WTC11 (cell line): ENCODE data around the gene CRAT. TPM values are rescaled to one million over a fixed set of nuclear protein-coding genes. Genes with fewer than 3 reads are reported as not detected.

ENCODE experiments used
- ATAC-seq: fragments of 200-7000 bp; cut with Tn5 transposase; 2 replicates; pipeline ENCODE4 v1.10.0; 2021; ENCODE audit warnings: mild to moderate bottlenecking, moderate library complexity
- CTCF ChIA-PET: fragments of 300-600 bp; sonication (Branson Sonifier 250); formaldehyde crosslinking; loops from one replicate; lab custom pipeline; 2021; ENCODE audit warnings: antibody characterized with exemption; lab: Charles Lee
- POLR2A ChIA-PET: fragments of 350-600 bp; sonication (Branson Sonifier 250); formaldehyde crosslinking; loops from one replicate; lab custom pipeline; 2021; ENCODE audit warnings: antibody characterized with exemption; lab: Charles Lee
- DNase-seq: peaks from one replicate; pipeline ENCODE4 v3.0.0; 2021; ENCODE audit warnings: low spot score
- H3K27ac Mint-ChIP-seq: 2 replicates; pipeline ENCODE4 v1.8.0; 2021; ENCODE audit warnings: mixed read lengths
- H3K27me3 Mint-ChIP-seq: 2 replicates; pipeline ENCODE4 v1.8.0; 2021; ENCODE audit warnings: low read depth, mild to moderate bottlenecking, moderate library complexity, mixed read lengths
- H3K36me3 Mint-ChIP-seq: 2 replicates; pipeline ENCODE4 v1.8.0; 2021; ENCODE audit warnings: mixed read lengths
- H3K4me1 Mint-ChIP-seq: 2 replicates; pipeline ENCODE4 v1.8.0; 2022; ENCODE audit warnings: mixed read lengths
- H3K4me3 Mint-ChIP-seq: 2 replicates; pipeline ENCODE4 v1.8.0; 2021; ENCODE audit warnings: mild to moderate bottlenecking, moderate library complexity, mixed read lengths
- H3K9me3 Mint-ChIP-seq: 2 replicates; pipeline ENCODE4 v1.8.0; 2021; ENCODE audit warnings: mixed read lengths
- FOXK1 ChIP-seq: sonication (generic); formaldehyde crosslinking; IDR thresholded peaks from 2 replicates; pipeline ENCODE4 v1.8.0; 2022; ENCODE audit warnings: mild to moderate bottlenecking, moderate library complexity, missing genetic modification reagents
- FOXP1 ChIP-seq: sonication (generic); formaldehyde crosslinking; IDR thresholded peaks from 2 replicates; pipeline ENCODE4 v1.8.0; 2022; ENCODE audit warnings: missing genetic modification reagents, mild to moderate bottlenecking, moderate library complexity, borderline replicate concordance
- SP1 ChIP-seq: sonication (generic); formaldehyde crosslinking; conservative IDR thresholded peaks from 2 replicates; pipeline ENCODE4 v1.8.1; 2022; ENCODE audit warnings: missing genetic modification reagents
- ZNF219 ChIP-seq: sonication (generic); formaldehyde crosslinking; IDR thresholded peaks from 2 replicates; pipeline ENCODE4 v1.8.0; 2023; ENCODE audit warnings: missing genetic modification reagents, mild to moderate bottlenecking, borderline replicate concordance
- ZNF423 ChIP-seq: fragments of 250-450 bp; sonication (Bioruptor Pico); IDR thresholded peaks from 2 replicates; pipeline ENCODE4 v2.1.2; 2022; ENCODE audit warnings: mild to moderate bottlenecking, moderate library complexity
- total RNA-seq: library from RNA; stranded (reverse); gene quantifications from 3 replicates; pipeline ENCODE4 v1.2.3, GENCODE V29; 2021
- TF ChIP-seq, protein P1 (sequence below): sonication (generic); formaldehyde crosslinking; IDR thresholded peaks from 2 replicates; pipeline ENCODE4 v1.8.1; 2023; ENCODE audit warnings: mild to moderate bottlenecking, missing genetic modification reagents
- TF ChIP-seq, protein P2 (sequence below): fragments of 200-600 bp; IDR thresholded peaks from 2 replicates; pipeline ENCODE4 v1.8.0; 2022; ENCODE audit warnings: antibody characterized with exemption
- TF ChIP-seq, protein P3 (sequence below): fragments of 250-450 bp; sonication (Bioruptor Pico); IDR thresholded peaks from 2 replicates; pipeline ENCODE4 v1.9.0; 2021; ENCODE audit warnings: moderate library complexity, mild to moderate bottlenecking, inconsistent platforms, borderline replicate concordance
- TF ChIP-seq, protein P4 (sequence below): sonication (generic); formaldehyde crosslinking; conservative IDR thresholded peaks from 2 replicates; pipeline ENCODE4 v1.8.1; 2022; ENCODE audit warnings: mild to moderate bottlenecking, missing genetic modification reagents
- TF ChIP-seq, protein P5 (sequence below): fragments of 250-450 bp; sonication (Bioruptor Pico); IDR thresholded peaks from 2 replicates; pipeline ENCODE4 v1.8.0; 2021; ENCODE audit warnings: mild to moderate bottlenecking
- TF ChIP-seq, protein P6 (sequence below): fragments of 250-450 bp; sonication (Bioruptor Pico); IDR thresholded peaks from 2 replicates; pipeline ENCODE4 v1.9.0; 2021; ENCODE audit warnings: mild to moderate bottlenecking
- TF ChIP-seq, protein P7 (sequence below): sonication (generic); formaldehyde crosslinking; IDR thresholded peaks from 2 replicates; pipeline ENCODE4 v1.8.1; 2023; ENCODE audit warnings: mild to moderate bottlenecking, missing genetic modification reagents

Gene CRAT
- total RNA-seq, 1 experiment from 2014 or later: 17.2 TPM

DNA sequence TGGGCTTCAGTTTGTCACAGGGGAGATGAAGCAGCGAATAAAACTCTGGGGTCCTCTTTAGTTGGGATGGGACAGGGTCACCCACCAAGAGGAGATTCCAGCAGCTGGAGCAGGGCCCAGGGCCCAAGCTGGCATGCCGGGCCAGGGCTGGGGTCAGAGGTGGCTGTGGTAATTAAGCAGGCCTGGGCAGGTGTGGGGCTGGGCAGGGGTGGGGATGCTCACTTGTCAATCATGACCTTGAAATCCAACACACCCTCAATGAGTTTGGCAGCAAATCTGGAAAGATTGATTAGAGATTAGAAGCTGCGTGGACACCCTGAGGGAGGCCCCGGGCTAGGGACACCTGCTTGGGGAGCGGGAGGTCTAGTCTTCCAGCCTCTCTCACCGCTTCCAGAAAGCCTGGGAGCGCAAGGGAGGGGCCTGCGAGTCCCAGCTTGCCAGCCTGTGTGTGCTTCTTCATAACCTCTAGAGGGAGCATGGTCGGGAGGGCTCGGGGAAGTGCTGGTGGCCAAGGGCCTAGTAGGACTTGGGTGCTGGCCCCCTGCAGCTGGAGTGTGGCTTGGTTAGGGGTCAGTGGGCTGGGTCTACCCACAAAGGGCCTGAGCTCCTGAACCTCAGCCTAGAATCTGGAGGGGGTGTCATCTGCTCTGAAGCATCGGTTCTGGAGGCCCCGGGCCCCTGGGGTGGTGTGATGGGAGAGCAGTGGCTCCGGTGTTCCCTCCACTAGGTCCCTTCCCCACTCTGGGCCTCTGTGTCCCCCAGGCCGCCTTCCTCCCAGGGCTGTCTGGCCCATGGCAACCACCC is 7.6 kb downstream of the CRAT start:
- CTCF ChIA-PET: interaction anchor here (0.6 to 2.1 kb wide), 15 partner anchors 8 to 233 kb away, joined by 3 to 18 read pairs (median 4); partner anchors contain the start of genes DOLPP1, PTPA and SH3GLB2
- Mint-ChIP-seq H3K36me3 (no peaks in the 10 kb centered on the region), H3K4me1 (peaks cover 6% of the 10 kb centered on the region), H3K27me3 (peaks cover 15% of the 10 kb centered on the region), H3K27ac (no peak overlapping the region)
- peak; percentile 89 for ATAC-seq
- TF ChIP-seq FOXP1 (CRISPR knock-in tag): 0 out of 2 replicates have a peak, but pooled peaks have one; percentile 31
- 0 out of 2 replicates have a peak, but pooled peaks have one; percentile 9 for TF ChIP-seq SP1 (CRISPR knock-in tag)
- TF ChIP-seq, protein P1, sequence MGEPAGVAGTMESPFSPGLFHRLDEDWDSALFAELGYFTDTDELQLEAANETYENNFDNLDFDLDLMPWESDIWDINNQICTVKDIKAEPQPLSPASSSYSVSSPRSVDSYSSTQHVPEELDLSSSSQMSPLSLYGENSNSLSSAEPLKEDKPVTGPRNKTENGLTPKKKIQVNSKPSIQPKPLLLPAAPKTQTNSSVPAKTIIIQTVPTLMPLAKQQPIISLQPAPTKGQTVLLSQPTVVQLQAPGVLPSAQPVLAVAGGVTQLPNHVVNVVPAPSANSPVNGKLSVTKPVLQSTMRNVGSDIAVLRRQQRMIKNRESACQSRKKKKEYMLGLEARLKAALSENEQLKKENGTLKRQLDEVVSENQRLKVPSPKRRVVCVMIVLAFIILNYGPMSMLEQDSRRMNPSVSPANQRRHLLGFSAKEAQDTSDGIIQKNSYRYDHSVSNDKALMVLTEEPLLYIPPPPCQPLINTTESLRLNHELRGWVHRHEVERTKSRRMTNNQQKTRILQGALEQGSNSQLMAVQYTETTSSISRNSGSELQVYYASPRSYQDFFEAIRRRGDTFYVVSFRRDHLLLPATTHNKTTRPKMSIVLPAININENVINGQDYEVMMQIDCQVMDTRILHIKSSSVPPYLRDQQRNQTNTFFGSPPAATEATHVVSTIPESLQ: no peak
- TF ChIP-seq ZNF423 (CRISPR knock-in tag): peak; percentile 36; the same call in 1 of the 2 replicates
- TF ChIP-seq, protein P2, sequence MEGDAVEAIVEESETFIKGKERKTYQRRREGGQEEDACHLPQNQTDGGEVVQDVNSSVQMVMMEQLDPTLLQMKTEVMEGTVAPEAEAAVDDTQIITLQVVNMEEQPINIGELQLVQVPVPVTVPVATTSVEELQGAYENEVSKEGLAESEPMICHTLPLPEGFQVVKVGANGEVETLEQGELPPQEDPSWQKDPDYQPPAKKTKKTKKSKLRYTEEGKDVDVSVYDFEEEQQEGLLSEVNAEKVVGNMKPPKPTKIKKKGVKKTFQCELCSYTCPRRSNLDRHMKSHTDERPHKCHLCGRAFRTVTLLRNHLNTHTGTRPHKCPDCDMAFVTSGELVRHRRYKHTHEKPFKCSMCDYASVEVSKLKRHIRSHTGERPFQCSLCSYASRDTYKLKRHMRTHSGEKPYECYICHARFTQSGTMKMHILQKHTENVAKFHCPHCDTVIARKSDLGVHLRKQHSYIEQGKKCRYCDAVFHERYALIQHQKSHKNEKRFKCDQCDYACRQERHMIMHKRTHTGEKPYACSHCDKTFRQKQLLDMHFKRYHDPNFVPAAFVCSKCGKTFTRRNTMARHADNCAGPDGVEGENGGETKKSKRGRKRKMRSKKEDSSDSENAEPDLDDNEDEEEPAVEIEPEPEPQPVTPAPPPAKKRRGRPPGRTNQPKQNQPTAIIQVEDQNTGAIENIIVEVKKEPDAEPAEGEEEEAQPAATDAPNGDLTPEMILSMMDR: peak; percentile 67
- TF ChIP-seq, all 79 proteins: peak for 4
- Mint-ChIP-seq H3K9me3 (no peaks in the 10 kb centered on the region), H3K4me3 (no peak overlapping the region)
- POLR2A ChIA-PET: no interaction called here
- peak; percentile 77 for DNase-seq

DNA sequence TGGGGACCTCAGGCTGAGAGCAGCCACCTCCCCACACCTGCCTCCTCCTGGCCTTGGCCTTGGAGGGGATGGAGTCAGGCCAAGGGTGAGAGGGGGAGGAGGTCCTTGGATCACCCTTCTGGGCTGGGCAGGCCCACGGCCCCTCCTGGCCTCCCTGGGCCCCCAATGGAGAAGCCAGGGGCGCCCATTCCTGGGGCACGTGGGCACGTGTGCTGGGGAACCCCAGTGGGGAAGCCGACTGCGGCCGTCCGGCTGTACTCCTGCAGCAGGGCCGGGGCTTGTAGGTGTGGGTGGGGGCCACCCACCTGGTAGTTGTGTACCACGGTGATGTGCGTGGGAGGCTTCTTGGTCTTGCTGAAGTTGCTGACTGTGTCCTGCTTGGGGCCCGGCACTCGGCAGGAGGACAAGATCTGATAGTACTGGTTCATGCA is 8.5 kb downstream of the CRAT start:
- peaks cover 6% of the 10 kb centered on the region for H3K4me1 Mint-ChIP-seq
- DNase-seq (no peak), ATAC-seq (no peak)
- ChIA-PET POLR2A (interaction anchor here (0.5 kb wide), 1 partner anchor 392 kb away, joined by 3 read pairs; no protein-coding TSS in a partner anchor), CTCF (interaction anchor here (1.2 to 2.3 kb wide), 2 partner anchors 30 to 74 kb away, joined by 3 to 8 read pairs; partner anchors contain the start of gene SH3GLB2)
- H3K27me3 Mint-ChIP-seq: peaks cover 15% of the 10 kb centered on the region
- no peaks in the 10 kb centered on the region for H3K9me3 Mint-ChIP-seq
- TF ChIP-seq, protein P3, sequence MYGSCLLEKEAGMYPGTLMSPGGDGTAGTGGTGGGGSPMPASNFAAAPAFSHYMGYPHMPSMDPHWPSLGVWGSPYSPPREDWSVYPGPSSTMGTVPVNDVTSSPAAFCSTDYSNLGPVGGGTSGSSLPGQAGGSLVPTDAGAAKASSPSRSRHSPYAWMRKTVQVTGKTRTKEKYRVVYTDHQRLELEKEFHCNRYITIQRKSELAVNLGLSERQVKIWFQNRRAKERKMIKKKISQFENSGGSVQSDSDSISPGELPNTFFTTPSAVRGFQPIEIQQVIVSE (CRISPR knock-in tag): no peak
- TF ChIP-seq FOXK1 (CRISPR knock-in tag): no peak
- TF ChIP-seq, protein P4, sequence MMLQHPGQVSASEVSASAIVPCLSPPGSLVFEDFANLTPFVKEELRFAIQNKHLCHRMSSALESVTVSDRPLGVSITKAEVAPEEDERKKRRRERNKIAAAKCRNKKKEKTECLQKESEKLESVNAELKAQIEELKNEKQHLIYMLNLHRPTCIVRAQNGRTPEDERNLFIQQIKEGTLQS (CRISPR knock-in tag): no peak
- H3K36me3 Mint-ChIP-seq: no peaks in the 10 kb centered on the region
- no peak overlapping the region for H3K27ac Mint-ChIP-seq
- no peak overlapping the region for H3K4me3 Mint-ChIP-seq

DNA sequence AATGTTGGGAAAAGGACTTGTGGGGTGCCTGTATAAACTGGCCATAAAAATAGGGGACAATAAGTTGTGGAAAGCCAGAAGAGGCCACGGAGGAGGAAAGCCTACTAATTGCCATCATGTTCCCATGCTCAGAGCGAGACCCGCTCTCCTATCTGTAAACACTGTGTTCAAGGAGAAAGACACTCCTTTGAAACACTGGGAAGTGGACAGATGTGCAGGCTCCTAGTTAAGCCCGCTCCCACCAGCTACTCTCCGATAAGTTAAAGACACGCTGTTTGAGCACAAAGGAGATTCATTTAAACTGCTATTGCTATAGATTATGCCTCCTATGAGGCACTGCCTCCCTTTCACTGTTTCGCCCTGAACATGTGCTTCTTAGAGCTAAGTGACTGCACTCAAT is 9.3 kb downstream of the CRAT start:
- DNase-seq (no peak), ATAC-seq (no peak)
- Mint-ChIP-seq H3K36me3 (no peaks in the 10 kb centered on the region), H3K4me3 (no peak overlapping the region), H3K27me3 (peaks cover 15% of the 10 kb centered on the region), H3K27ac (no peak overlapping the region), H3K4me1 (peaks cover 6% of the 10 kb centered on the region), H3K9me3 (no peaks in the 10 kb centered on the region)
- POLR2A ChIA-PET: no interaction called here
- TF ChIP-seq, protein P5, sequence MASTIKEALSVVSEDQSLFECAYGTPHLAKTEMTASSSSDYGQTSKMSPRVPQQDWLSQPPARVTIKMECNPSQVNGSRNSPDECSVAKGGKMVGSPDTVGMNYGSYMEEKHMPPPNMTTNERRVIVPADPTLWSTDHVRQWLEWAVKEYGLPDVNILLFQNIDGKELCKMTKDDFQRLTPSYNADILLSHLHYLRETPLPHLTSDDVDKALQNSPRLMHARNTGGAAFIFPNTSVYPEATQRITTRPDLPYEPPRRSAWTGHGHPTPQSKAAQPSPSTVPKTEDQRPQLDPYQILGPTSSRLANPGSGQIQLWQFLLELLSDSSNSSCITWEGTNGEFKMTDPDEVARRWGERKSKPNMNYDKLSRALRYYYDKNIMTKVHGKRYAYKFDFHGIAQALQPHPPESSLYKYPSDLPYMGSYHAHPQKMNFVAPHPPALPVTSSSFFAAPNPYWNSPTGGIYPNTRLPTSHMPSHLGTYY (CRISPR knock-in tag): no peak
- TF ChIP-seq, protein P6, sequence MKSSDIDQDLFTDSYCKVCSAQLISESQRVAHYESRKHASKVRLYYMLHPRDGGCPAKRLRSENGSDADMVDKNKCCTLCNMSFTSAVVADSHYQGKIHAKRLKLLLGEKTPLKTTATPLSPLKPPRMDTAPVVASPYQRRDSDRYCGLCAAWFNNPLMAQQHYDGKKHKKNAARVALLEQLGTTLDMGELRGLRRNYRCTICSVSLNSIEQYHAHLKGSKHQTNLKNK: no peak
- no peak for TF ChIP-seq ZNF219 (CRISPR knock-in tag)
- TF ChIP-seq, protein P7, sequence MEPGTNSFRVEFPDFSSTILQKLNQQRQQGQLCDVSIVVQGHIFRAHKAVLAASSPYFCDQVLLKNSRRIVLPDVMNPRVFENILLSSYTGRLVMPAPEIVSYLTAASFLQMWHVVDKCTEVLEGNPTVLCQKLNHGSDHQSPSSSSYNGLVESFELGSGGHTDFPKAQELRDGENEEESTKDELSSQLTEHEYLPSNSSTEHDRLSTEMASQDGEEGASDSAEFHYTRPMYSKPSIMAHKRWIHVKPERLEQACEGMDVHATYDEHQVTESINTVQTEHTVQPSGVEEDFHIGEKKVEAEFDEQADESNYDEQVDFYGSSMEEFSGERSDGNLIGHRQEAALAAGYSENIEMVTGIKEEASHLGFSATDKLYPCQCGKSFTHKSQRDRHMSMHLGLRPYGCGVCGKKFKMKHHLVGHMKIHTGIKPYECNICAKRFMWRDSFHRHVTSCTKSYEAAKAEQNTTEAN (CRISPR knock-in tag): no peak
- CTCF ChIA-PET: interaction anchor here (1.2 to 2.3 kb wide), 2 partner anchors 30 to 73 kb away, joined by 3 to 8 read pairs; partner anchors contain the start of gene SH3GLB2
